Measurements from ENCODE around the gene CCDC154. TPM values are rescaled to one million over a fixed set of nuclear protein-coding genes. Genes with fewer than 3 reads are reported as not detected.
"Not testable (repeated sequence)": the region's sequence is repeated elsewhere in the genome, so short reads cannot be mapped to it uniquely, and the experiment has no call there.

Gene CCDC154
- total RNA-seq, 2 experiments from 2014 or later, result 1.3 TPM

- Mint-ChIP-seq H3K9me3 (no peaks in the 10 kb centered on the region), H3K27ac (no peak overlapping the region), H3K27me3 (no peaks in the 10 kb centered on the region), H3K4me3 (no peak overlapping the region), H3K36me3 (no peaks in the 10 kb centered on the region), H3K4me1 (no peaks in the 10 kb centered on the region)
- no peak for DNase-seq
Measured at GRCh38 chr16:1481906-1482835, 37.8 kb upstream of the CCDC154 start.

GRCh38 chr16:1478937-1479336, 34.6 kb upstream of the CCDC154 start:
- H3K36me3 Mint-ChIP-seq, H3K27me3 Mint-ChIP-seq, H3K4me1 Mint-ChIP-seq, H3K9me3 Mint-ChIP-seq, DNase-seq, H3K4me3 Mint-ChIP-seq, H3K27ac Mint-ChIP-seq: not testable (repeated sequence)

GRCh38 chr16:1477033-1477432, 32.7 kb upstream of the CCDC154 start:
- H3K4me3 Mint-ChIP-seq, result no peak overlapping the region
- H3K4me1 Mint-ChIP-seq, result peaks cover 14% of the 10 kb centered on the region
- DNase-seq, result no peak
- no peaks in the 10 kb centered on the region for H3K36me3 Mint-ChIP-seq
- H3K27me3 Mint-ChIP-seq, result no peaks in the 10 kb centered on the region
- H3K27ac Mint-ChIP-seq, result no peak overlapping the region
- no peaks in the 10 kb centered on the region for H3K9me3 Mint-ChIP-seq

- no peak for DNase-seq
- Mint-ChIP-seq H3K4me1 (peaks cover 26% of the 10 kb centered on the region), H3K36me3 (no peaks in the 10 kb centered on the region), H3K27ac (peak overlapping the region; percentile 90), H3K4me3 (peak overlapping the region; percentile 88), H3K9me3 (no peaks in the 10 kb centered on the region), H3K27me3 (no peaks in the 10 kb centered on the region)
Measured at GRCh38 chr16:1475552-1476114, 31.3 kb upstream of the CCDC154 start.

- no peaks in the 10 kb centered on the region for H3K9me3 Mint-ChIP-seq
Measured at GRCh38 chr16:1474796-1475551, 30.6 kb upstream of the CCDC154 start, which contains the start of gene CLCN7. Gene CLCN7, minus strand, starts transcription at chr16:1475028. Its CDS starts 54 bp downstream, at chr16:1474974.

GRCh38 chr16:1474082-1474795, 29.9 kb upstream of the CCDC154 start:
- DNase-seq, result no peak
- no peaks in the 10 kb centered on the region for H3K36me3 Mint-ChIP-seq
- H3K4me1 Mint-ChIP-seq, result peaks cover 31% of the 10 kb centered on the region
- no peaks in the 10 kb centered on the region for H3K9me3 Mint-ChIP-seq
- H3K27me3 Mint-ChIP-seq, result no peaks in the 10 kb centered on the region
- H3K4me3 Mint-ChIP-seq, result peak overlapping the region; percentile 78
- H3K27ac Mint-ChIP-seq, result peak overlapping the region; percentile 34

More at GRCh38 chr16:1474796-1475551, 30.6 kb upstream of the CCDC154 start, which contains the start of gene CLCN7:
- peak within 1 kb of the TSS; percentile 90 for H3K27ac Mint-ChIP-seq
- no peaks in the 10 kb centered on the region for H3K27me3 Mint-ChIP-seq
- peak; percentile 94 for DNase-seq
- H3K36me3 Mint-ChIP-seq, result no peaks in the 10 kb centered on the region
- peak within 1 kb of the TSS; percentile 88 for H3K4me3 Mint-ChIP-seq
- peaks cover 29% of the 10 kb centered on the region for H3K4me1 Mint-ChIP-seq

GRCh38 chr16:1472974-1473373, 28.6 kb upstream of the CCDC154 start:
- Mint-ChIP-seq H3K27ac (peak overlapping the region; percentile 0), H3K27me3 (no peaks in the 10 kb centered on the region), H3K4me3 (peak overlapping the region; percentile 14), H3K36me3 (no peaks in the 10 kb centered on the region), H3K9me3 (no peaks in the 10 kb centered on the region), H3K4me1 (peaks cover 31% of the 10 kb centered on the region)
- no peak for DNase-seq

GRCh38 chr16:1471569-1472194, 27.3 kb upstream of the CCDC154 start:
- no peaks in the 10 kb centered on the region for H3K27me3 Mint-ChIP-seq
- peaks cover 31% of the 10 kb centered on the region for H3K4me1 Mint-ChIP-seq
- no peak overlapping the region for H3K4me3 Mint-ChIP-seq
- no peaks in the 10 kb centered on the region for H3K9me3 Mint-ChIP-seq
- H3K27ac Mint-ChIP-seq, result no peak overlapping the region
- no peaks in the 10 kb centered on the region for H3K36me3 Mint-ChIP-seq
- DNase-seq, result no peak

GRCh38 chr16:1470481-1471251, 26.3 kb upstream of the CCDC154 start:
- no peak overlapping the region for H3K4me3 Mint-ChIP-seq
- no peaks in the 10 kb centered on the region for H3K27me3 Mint-ChIP-seq
- H3K4me1 Mint-ChIP-seq, result peaks cover 28% of the 10 kb centered on the region
- H3K9me3 Mint-ChIP-seq, result no peaks in the 10 kb centered on the region
- H3K36me3 Mint-ChIP-seq, result no peaks in the 10 kb centered on the region
- no peak for DNase-seq
- H3K27ac Mint-ChIP-seq, result no peak overlapping the region

- Mint-ChIP-seq H3K27ac (no peak overlapping the region), H3K27me3 (no peaks in the 10 kb centered on the region), H3K4me3 (no peak overlapping the region), H3K36me3 (no peaks in the 10 kb centered on the region), H3K4me1 (peaks cover 26% of the 10 kb centered on the region), H3K9me3 (no peaks in the 10 kb centered on the region)
- DNase-seq, result no peak
Measured at GRCh38 chr16:1469693-1470201, 25.4 kb upstream of the CCDC154 start.

- not testable (repeated sequence) for H3K27ac Mint-ChIP-seq, H3K4me3 Mint-ChIP-seq, H3K36me3 Mint-ChIP-seq, H3K27me3 Mint-ChIP-seq, H3K9me3 Mint-ChIP-seq, DNase-seq
- H3K4me1 Mint-ChIP-seq, result peaks cover 26% of the 10 kb centered on the region
Measured at GRCh38 chr16:1469141-1469540, 24.8 kb upstream of the CCDC154 start.

- Mint-ChIP-seq H3K4me3 (no peak overlapping the region), H3K9me3 (no peaks in the 10 kb centered on the region), H3K4me1 (peaks cover 24% of the 10 kb centered on the region), H3K27me3 (no peaks in the 10 kb centered on the region), H3K36me3 (no peaks in the 10 kb centered on the region), H3K27ac (no peak overlapping the region)
- DNase-seq, result no peak
Measured at GRCh38 chr16:1468426-1468810, 24.1 kb upstream of the CCDC154 start.

- H3K27ac Mint-ChIP-seq, result no peak overlapping the region
Measured at GRCh38 chr16:1466968-1467521, 22.7 kb upstream of the CCDC154 start.

More at GRCh38 chr16:1466968-1467521, 22.7 kb upstream of the CCDC154 start:
- DNase-seq, result no peak
- H3K27me3 Mint-ChIP-seq, result no peaks in the 10 kb centered on the region
- no peaks in the 10 kb centered on the region for H3K9me3 Mint-ChIP-seq
- peaks cover 17% of the 10 kb centered on the region for H3K4me1 Mint-ChIP-seq
- H3K36me3 Mint-ChIP-seq, result no peaks in the 10 kb centered on the region
- H3K4me3 Mint-ChIP-seq, result no peak overlapping the region

Measured in activated naive CD8-positive, alpha-beta T cell treated with anti-CD3 and anti-CD28 coated beads for 36 hours (primary cell).